ENCODE data around the gene CHN2.

The CHN2 gene

DNA sequence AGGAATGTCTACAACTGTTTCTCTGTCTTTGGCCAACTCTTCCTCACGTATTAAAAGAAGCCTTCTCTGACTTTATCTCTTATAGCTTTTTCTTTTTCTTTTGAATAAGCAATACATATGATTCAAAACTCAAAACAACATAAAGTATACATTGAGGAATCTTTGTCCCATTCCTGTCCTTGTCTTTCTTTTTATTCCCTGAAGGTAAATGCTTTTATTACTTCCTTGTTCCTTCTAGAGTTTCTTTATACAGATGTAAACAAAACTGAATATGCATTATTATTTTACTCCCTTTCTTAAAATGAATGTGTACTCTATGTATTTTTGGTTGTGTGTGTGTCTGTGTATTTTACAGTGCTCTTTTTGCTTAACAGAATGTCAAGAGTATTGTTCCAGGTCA lies 170.1 kb downstream of the CHN2 start:
- no peak for DNase-seq (ENCODE audit: low read depth)

DNA sequence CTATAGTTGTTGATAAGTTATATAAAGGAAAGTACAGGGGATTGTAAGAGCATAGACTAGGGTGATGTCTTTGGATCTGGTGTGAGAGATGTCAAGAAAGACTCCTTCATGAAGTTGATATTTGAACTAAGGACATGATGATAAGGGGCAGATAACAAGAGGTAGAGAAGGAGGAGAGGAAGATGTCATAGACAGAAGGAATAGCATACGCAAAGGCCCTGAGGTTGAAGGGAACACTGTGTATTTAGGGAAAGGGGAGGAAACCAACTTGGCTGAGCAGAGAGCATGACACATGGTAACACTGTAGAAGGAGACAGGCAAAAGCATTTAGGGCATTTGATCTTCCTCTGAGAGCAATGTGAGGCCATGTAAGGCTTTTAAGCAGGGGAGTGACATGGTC lies 170.8 kb downstream of the CHN2 start:
- no peak for DNase-seq (ENCODE audit: low read depth)

DNA sequence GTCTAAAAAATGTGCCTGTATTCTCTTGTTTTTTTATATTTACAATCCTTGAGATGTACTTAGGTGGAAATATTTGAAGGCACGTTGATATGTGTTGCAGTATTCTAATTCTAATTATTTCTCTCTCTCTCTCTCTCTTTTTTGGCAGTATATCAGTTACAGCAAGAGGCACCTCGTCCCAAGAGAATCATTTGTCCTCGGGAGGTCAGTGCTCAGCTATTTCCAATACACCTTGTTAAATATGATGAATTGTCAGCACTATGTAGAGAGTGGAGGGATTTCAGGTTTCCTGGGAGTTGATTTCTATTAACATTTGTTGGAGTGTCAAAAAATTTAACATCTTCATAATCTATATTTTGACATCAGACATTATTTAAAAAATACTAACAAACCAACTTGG lies 173.2 kb downstream of the CHN2 start:
- DNase-seq (ENCODE audit: low read depth) = no peak

DNA sequence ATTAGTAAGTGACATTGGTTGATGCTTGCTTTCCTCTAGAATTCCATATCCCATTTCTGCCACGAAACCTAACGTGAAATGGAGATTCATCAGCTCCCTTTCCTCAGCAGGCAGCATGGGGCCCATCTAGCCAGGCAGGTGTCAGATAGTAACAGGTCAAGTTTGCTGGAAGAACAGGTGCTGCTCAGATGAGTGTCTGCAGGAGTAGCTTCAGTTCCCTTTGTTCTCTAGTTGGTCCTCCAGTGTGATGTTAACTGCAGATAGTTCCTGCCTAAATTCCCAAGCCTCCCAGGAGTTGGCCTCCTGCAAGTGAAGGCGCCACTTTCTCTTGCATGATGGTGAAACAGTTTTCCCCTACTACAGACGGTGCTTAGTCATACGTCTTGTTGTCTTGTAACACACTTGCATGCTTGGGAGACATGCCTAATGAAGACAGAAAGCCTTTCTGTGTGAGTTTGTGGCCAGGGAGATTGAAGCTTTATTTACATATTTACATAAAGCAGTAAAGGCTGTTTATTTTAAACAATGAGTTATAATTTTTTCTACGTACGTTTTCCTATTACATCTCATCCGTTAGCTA lies 175.4 kb downstream of the CHN2 start:
- no peak for DNase-seq (ENCODE audit: low read depth)

DNA sequence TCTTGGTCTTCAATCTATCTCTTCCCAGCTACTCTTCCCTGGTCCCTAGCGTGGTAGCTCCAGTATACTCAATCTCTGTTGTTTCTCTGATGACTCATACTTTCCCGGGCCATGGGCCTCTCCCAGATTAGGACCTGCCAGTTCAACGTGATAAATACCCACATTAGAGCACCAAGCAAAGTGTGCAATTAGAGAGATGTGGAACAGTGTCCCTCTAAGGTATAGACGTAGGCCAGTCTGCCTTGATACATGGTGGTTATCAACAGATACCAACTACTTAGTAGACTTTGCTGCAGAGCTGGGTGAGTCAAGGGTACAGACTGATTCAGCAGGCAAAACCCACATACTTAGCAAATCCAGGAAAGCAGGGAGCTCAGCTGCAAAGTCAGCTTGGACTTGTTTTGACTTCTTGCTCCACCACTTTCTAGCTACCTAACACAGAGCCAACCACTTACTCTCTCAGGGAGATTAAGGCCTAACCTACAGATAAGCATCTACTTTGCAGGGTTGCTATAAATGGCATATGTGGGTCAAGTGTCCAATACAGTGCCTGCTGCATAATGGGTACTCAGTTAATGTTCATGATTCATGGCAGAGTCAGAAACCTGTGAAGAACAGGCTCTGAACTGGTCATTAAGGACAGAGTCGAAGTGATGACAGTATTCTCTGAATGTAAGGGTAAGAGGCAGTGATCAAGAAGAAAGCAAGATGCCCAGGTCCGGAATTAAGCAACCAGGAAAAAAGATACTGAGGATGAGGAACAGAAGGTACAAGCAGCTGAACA lies 176.1 kb downstream of the CHN2 start:
- DNase-seq (ENCODE audit: low read depth) = no peak

DNA sequence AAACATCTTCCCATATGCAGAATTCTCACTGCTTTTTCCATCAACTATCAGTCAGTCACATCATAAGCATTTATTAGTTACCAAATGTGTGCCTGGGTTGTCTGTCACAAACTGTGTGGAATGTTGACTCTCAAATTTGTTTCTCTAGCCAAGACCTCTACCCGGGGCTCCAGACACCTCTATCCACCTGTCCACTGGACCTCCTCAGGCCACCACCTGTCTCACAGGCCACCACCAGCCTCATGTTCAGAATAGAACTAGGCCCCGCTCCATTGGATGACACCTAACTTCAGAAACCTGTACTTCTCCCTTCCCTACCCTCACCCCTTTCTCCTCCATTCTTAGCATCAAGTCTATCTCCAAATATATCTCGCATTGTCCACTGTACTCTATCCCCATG lies 176.9 kb downstream of the CHN2 start:
- DNase-seq (ENCODE audit: low read depth) = no peak

DNA sequence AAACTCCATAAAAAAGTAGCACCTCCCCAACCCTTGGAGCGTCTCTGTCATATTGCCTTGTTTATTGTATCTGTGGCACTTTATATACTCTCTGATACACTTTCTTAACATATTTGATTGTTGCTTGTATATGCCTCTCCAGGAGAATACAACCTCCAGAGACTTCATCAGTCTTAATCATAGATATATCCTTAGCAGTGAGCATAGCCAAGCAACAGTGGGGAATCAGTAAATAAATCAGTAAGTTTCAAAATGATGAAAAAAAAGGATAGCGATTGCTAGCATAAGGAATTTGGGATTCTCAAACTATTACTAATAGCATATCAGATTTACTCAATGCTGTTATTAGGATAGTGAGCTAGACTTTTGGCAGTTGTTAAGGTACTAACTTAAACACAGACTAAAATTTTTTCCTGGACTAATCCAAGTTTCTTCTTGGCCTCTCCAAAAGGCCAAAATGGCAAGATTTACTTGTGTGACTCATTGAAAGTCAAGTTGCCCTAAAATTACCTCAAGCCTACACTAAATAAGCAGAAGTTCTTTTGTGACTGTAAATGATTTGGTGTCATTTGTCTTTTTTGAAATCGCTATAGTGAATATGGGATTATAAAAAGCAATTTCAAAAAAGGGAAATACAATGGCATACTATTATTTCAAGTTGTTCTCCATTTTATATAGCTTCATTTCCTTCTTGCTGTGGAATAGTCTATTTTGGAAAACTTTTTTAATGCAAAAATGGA lies 177.9 kb downstream of the CHN2 start:
- DNase-seq (ENCODE audit: low read depth) = no peak

DNA sequence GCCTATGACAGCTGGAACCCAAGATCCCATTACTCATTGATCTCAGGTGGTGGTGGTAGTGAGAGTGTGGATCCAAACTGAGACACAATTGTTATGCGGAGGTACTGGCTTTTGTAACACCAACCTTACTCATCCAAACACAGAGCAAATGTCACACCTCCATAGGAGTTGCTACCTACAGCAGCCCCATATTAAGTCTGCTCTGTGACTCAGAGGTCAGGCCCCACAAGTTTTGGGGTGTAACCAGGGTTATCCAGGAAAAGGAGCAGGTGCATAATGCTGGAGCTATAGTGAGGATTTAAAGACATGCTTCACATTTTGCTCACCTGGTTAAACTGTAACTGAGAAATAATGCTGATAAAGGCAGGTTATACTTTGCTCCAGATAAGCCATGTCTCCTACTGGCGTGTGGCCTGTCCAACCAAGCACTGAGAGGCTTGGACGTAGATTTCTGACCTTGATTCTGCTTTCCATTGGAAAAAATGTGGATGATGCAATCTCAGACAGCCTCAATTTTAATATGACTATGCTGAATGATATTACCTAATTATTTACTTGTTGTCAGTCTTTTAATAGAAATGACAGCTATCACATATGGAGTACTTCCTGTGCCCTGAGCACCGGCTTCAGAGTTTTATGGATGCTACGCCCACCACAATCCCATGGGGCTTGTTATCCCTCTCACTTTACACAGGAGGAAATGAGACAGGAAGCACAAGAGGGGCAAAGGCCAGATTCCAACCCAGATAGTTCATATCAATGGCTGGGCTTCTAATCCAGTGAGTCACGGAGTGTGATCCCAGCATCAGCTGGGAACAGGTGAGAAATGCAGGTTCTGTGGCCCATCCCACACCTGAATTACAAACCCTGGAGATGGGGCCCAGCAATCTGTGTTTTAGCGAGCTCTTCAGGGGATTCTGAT lies 181.3 kb downstream of the CHN2 start:
- no peak for DNase-seq (ENCODE audit: low read depth)

DNA sequence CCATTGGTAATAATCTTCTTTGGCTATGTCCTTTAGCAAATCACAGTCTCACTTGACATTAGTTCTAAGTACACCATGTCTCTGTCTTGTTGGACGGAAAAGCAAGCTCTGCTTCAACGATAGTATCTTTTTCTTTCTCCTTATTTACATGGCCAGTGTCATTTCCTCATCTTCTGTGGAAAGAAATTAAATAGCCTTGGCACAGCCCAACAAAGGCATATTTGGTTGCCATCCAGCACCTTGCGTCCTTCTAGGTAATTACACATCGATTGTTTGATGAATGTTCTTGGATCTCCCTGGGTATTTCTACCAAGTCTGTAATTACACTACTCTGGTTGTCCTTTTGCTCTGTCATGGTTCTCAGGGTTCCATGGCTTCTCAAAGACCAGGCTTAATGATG lies 183.1 kb downstream of the CHN2 start:
- DNase-seq (ENCODE audit: low read depth) = no peak

DNA sequence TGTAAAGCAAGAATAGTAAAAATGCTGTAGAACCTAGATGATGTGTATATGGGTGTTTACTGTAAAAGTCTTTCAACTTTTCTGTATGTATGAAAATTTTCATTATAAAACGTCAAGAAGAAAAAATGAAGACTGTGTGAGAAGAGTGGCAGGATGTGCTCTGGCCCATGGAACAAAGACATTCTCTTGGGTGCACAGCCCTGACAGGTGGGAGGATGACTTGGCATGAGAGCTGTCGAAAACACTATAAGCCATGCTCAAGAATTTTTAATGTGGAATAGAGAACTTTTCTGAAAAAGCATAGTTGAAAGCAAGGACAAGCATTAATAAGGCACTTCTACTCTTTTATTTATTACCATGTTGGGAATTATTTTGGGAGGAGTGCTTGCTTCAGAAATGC lies 185.0 kb downstream of the CHN2 start:
- no peak for DNase-seq (ENCODE audit: low read depth)

DNA sequence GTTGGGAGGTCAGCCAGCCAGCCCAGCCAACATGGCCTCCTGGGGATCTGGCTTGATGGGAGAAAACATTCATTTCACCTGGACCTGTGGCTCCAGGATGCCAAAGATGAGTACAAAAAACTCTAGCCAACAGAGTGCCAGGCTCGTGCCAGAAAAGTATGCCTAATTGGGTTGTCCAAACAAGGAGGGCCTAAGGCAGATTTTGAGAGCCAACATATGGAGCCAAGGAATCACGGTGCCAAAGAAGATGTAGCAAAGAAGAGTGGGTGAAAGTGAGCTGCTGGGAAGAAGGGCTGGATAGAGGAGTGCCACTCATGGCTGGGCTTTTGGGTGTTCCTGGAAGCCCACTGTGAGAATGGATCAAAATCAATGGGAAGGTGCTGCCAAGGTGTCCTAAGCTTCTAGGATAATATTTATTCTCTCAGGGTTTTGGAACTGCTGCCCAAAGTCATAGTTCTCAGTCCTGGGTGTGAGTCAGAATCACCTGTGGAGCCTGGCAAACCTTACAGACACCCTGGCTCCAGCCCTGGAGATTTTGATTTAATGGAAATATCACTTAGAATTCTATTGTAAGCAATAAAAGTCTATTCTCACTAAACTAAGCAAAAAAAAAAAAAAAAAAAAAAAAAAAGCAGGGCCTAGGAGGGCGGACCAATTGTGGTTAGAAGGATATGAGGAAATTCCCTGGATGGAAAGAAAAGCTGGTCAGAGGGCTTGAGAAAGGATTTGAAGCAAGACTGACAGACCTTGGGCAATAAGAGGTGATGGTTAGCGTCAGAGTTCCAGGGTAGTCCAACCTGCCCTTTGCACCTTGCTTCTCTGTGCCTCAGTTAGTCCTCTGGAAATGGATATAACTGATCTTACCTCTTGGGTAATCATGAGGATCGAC lies 186.9 kb downstream of the CHN2 start:
- DNase-seq (ENCODE audit: low read depth) = no peak

DNA sequence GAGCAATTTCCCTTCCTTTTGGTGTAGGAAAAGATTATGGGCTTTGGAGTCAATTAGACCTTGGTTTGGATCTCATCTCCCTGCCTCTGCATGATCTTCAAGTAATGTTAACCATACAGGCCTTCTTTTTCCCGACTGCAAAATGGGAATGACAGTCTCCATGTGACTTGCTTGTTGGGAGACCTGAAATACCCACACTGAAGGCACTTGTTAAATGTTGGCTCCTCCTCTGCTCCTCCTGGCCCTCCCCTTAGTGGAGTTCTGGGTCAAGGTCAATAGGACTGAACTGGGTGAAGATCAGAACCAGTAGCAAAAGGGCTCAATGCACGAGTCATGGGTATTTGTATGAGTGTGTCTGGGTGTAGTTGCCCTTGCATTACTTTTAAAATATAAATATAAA lies 189.7 kb downstream of the CHN2 start:
- no peak for DNase-seq (ENCODE audit: low read depth)

DNA sequence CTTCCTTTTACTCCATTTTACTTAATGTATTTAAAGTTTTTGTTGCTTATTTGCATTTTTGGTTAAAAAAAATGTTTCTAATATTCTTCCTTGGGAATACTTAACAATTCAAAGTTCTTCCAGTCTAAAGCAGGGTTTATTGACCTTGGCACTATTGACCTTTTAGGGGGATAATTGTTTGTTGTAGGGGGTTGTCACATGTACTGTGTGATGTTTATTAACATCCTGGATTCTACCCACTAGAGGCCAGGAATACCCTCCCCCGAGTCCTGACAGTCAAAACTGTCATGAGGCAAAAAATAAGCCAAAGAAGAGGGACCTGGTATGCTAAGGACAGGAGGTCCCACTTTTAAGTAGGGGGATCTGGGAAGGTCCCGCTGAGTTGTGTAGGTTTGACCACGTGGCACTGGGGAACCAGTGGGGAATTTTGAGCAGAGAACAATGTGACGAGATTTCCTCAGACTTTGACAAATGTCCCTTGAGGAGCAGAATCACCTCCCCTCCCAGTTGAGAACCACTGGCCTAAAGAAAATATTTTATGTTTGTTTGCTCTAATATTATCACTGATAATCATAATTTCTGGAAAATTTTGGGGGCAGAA lies 190.7 kb downstream of the CHN2 start:
- DNase-seq (ENCODE audit: low read depth) = no peak

DNA sequence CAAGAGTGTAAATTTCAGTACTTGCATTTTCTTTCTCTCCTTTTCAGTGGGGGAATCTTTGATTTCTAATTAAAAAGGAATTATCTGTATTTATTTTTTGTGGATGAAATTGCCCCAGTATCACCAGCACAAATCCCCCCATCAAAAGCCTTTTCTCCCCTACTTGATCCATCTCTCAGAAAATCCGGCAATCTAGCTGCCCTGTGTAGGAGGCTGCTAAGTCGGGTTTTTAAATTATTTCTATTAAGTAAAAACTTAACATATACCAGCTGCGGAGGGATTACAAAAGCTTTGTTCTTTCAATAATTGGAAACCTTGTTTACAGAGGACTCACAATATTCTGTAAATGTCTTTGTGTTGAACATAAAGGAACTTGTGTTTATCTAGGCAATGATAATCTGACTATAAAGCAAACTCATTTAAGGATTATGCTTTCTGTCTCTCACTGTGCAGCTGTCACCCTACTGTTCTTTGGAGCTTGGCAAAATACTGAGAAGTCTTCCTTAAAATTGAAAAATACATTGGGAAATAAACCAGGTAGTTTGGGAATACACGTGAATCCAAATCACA lies 191.7 kb downstream of the CHN2 start:
- no peak for DNase-seq (ENCODE audit: low read depth)

DNA sequence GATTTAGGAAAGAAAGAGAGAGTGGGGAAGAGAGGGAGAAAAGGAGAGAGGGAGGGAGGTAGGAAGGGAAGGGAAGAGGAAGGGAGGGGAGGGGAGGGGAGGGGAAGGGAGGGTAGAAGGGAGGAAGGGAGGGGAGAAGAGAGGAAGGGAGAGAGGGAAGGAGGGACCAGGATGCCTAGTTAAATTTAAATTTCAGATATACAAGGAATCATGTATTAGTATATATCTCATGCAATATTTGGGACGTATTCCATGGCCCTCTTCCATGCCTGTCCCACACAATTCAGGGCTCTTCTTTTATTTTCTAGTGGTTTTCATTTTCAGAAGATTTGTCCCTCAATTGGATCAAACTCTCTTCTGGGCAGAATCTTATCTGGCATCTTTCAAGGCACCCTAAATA lies 196.7 kb downstream of the CHN2 start:
- DNase-seq (ENCODE audit: low read depth) = no peak

DNA sequence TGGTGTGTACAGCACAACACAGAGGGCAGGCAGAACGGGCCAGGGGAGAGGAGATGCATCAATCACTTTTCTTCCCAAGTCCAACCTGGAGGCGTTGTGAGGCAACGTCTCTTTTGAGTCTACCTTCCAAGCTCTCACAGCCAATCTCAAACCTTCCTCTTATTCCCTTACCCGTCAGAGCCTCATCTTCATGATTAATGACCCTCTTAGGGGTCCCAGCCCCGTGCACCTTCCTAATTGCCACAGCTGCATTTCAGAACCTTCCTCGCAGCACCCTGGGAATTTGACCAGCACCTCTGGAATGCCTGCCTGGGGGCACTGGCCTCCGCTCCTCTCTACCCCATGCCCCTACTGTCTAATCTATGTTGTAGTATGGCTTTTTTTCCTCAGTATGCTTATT lies 199.7 kb downstream of the CHN2 start:
- DNase-seq (ENCODE audit: low read depth) = no peak

DNA sequence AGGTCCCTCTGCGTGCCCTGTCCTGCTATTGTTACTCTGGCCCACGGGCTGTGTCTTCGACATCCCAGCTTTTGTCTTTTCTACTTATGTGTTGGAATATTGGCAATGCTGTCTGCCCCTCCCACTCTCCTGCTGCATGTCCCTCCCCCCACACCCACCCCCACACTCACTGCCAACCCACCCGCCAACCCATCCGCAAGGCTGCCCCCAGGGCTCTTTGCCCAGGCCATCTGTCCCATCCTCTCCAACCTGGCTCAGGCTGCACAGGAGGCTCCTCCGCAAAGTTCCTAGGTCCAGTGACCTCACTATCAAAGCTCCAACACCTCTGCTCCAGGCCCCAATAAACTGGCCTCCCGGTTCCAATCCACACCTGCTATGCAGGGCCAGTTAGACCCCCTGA lies 202.0 kb downstream of the CHN2 start:
- no peak for DNase-seq (ENCODE audit: low read depth)

DNA sequence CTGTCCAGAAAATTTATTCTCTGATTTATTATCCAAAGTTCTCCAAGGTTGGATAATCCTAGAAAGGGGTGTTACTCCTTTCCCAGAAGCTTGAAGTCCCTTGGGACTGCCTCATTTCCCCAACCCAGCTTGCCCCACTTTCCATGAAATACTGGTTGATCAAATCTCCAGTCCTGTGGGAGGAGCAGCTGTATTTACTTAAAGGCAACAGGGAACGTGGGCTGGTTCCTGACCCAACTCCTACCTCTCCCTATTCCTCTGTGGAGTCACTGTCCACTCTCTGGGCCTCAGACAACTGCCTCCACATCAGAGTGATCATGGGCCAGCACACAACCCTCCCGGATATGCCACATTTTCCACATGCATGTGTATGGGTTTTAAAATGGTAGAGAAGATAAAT lies 202.8 kb downstream of the CHN2 start:
- DNase-seq (ENCODE audit: low read depth) = no peak

DNA sequence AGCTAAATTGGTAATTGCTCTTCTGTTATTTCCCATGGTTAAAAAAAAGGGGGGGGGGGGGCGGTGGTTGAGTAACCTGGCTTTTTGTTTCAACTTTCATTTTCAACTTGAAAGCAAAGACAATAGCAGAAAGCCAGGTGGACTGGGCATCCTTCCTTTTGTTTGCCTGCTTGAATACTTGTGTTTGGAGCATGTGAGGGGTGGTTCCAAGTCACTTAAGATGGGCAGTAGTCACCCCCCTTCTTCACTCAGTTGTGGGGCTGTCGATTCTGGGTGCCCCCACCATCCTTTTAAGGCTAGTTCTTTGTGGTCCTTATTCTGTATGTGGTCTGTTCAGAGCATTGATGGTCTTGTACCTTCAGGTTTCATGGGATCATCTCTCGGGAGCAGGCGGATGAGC lies 203.4 kb downstream of the CHN2 start:
- DNase-seq (ENCODE audit: low read depth) = no peak

DNA sequence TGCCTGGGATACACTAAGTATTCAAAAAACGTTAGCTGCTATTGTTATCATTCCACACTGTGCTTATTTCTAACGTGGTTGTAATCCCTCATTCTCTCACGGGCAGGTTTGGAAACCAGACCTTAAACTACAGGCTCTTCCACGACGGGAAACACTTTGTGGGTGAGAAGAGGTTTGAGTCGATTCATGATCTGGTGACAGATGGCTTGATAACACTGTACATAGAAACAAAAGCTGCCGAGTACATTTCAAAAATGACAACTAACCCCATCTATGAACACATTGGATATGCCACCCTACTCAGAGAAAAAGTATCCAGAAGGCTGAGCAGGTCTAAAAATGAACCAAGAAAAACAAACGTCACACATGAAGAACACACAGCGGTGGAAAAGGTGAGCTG lies 205.9 kb downstream of the CHN2 start:
- DNase-seq (ENCODE audit: low read depth) = no peak

DNA sequence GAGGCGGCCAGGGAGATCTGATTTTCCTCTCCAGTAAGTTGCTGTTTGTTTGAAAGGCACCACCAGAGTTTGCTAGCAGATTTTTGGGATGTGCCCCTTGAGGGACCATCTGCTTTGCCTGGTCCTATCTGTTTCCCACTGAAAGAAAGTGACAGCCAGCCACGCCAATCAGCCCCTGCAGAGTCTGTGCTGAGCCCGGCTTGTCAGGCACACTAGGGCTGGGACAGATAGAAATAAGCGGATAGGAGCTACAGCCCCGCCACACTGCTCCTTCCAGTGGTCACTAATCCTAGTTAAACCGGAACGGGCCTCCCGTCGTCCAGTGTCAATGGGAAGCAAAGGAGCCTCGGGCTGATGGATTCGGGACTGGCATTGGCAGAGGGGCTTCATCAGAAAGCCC lies 207.2 kb downstream of the CHN2 start:
- DNase-seq (ENCODE audit: low read depth) = no peak

Measured in stimulated activated CD8-positive, alpha-beta memory T cell treated with anti-CD3 and anti-CD28 coated beads, Interleukin-7, amount 100 ng/mL, for 24 hours (primary cell).